T-helper 2 cell (primary cell): ENCODE measurements around the gene SLC22A23.
A peak's percentile ranks its signal among the peaks of the same experiment; 100 is the strongest.
"Not testable (repeated sequence)": the region's sequence is repeated elsewhere in the genome, so short reads cannot be mapped to it uniquely, and the experiment has no call there.

Source experiments
- DNase-seq, 5 experiments: peaks; one replicate each; pipeline versions ENCODE4 v3.0.0 to v3.0.0-alpha.2; 2012 to 2022

The SLC22A23 gene

DNA sequence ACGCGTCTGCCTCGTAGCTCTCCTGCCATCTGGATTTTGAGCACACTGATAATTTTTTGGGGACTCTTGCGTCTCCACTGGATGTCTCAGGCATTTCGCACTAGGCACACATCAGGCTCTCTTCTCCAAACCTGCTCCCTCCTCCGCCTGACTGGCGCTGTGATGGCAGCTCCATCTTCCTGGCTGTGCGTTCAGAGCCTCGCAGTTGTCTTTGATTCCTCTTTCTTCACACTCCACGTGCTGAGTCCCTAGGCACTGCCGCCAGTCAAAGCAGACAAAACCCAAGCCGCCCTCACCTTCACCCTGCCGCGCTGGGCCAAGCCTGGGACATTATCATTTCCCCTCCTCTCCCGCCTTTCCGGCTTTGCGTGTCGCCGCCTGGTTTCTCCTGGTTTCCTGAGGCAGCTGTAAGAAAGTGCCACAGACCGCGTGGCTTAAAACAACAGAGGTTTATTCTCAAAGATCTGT lies 197.3 kb downstream of the SLC22A23 start:
- peak in 2 of 5 experiments; percentile 6 to 56 for DNase-seq

DNA sequence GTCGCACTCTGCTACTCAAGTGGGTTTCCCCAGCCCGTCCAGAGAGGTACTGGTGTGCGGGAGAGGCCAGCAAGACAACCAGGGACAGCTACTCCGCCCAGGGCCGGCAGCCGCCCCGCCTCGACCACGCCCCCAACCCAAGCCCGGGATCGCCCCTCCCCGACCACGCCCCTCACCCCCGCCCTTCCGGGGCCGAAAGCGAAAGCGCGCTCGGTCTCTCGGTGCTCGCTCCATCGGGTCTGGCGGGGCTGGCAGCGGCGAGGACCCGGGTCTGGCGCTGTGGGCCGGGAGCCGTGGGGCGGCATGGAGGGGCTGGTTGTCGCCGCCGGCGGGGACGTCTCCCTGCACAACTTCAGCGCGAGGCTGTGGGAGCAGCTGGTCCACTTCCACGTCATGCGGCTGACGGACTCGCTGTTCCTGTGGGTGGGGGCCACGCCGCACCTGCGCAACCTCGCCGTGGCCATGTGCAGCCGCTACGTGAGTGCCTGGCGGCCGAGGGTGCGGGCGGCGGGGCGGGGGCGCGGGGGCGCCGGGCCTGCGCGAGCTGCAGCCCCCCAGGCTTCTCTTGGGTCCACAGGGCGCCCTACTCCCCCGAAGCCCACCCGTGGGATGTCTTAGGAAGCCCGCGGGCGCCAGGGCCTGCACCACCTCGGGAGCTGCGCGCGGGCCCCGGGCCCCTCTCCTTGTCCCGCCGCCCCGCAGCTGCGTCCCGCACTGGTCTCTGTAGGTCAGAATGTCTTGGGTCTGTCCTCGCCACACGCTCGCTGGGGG lies 197.9 kb downstream of the SLC22A23 start, which contains the start of gene PSMG4:
Gene PSMG4 (plus strand): TSS at position 228 of the 771 bp plus-strand sequence. CDS start 76 bp downstream, at position 304.
- DNase-seq = peak; percentile 85 to 93 (median 89)

DNA sequence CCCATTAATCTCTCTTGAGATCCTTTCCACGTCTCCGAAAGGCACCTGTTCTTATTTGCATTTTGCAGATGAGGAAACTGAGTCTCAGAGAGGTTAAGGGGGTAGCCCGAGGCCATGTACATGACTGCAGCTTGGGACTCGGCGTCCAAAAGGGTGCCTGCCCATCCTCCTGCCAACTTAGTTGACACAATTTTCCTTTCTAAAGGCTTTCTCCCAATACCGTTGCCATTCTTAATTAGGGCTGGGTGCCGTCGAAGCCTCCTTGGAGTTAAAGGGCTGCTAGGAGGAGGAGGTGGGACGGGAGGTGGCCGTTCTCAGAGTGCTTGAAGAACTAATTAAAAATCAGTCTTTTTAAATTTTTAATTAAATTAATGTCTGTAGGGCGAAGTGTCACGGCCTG lies 198.6 kb downstream of the SLC22A23 start:
- DNase-seq = no peak

DNA sequence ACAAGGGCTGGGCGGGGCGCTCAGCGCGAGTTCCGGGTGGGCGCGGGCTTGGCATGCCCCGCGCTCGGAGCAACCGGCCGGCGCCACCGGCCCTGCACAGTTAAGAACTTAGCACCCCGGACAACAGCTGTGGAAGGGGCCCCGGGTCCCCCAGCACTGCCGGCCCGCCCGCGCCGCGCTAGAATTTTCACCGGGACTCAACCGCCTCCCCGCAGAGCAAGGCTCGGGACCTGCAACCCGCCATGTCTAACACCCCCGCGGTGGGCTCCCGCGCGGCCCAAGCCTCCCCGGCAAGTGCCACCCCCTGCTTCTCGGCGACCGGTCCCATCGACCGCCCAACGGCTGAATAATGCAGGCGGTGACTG lies 203.3 kb downstream of the SLC22A23 start:
- DNase-seq = no peak

DNA sequence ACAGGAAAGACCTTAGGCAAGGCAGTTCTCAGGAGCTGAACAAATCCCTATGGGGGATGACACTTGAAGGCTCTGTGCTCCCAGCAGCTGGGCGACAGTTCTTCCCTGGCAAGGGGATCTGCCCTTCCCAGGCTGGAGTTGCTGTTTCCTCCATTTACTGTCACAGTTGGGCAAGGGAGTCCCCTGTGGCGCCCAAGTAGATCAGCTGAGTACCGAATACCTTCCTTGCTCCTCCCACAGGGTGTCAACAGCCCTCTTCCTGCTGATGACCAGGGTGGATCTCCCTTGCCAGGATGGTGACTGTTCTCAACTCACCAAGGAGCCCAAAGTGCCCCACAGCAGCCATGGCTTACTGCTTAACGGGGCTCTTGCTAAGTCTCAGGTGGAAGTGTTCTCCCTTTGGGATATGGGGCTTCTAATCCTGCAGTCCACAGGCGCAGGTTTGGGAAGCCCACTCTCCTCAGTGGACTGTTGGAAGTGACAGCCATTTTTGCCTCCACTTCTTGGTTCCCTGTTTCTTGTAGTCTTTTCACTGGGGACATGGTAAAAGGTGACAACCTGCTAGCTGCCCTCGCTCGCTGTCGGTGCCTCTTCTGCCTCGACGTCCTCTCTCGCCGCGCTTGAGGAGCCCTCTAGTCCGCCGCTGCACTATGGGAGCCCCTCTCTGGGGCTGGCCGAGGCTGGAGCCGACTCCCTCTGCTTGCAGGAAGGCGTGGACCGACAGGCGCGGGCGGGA lies 203.8 kb downstream of the SLC22A23 start:
- no peak for DNase-seq

DNA sequence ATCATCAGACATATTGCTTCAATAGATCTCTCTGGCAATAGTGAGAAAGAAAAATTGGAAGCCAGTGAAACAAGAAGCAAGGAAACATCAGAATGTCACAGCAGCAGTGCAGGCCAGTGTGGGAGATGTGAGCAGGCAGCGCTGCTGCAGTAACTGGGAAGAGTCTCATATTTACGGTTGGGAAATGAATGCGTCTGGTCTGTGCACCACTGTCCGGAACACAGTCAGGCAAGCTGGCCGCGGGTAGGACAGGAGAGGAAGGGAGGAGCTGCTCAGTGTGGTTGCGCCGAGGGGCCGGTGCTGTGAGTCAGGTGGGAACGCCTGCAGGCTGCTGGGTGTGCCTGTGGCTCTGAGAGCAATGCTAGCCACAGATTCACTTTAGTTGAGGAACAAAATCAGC lies 204.5 kb downstream of the SLC22A23 start:
- DNase-seq = no peak

DNA sequence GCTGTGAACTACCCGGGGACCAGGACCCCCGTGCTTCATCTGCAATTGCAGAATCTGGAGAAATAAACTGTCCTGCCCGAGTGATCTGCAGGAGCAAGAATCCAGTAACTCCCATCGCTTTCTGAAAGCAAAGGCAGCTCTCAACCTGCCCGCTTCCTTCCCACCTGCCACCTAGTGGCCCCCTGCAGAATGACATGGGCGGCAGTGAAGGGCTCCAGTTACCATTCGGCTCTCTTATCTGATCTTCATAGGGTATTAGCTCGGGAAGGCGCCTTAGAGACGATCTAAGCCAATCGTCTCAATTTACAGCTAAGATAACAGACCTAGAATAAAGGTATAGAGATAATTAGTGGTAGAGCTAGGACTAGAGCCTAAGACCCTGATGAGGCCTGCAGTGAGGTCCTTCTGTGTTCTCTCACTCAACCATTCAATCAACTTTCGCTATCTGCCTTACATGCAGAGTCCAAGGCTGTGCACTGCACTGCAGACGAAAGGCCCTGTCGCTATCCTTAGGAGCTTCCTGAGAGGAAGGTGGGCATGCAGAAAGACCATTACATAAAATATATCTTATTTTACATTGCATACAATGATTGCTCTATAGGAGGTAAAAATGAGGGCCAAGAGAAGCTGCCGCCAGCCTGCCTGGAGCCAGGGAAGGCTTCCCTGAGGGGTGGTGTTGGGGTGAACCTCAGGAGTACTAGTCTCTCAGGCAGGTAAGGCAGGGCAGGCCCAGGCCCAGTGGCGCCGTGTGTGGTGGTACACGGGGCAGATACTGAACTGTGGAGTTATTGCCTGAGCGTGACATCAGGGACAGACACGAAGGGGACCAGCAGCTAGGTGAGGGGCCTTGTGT lies 205.2 kb downstream of the SLC22A23 start:
- DNase-seq = peak; percentile 55 to 79 (median 70)

DNA sequence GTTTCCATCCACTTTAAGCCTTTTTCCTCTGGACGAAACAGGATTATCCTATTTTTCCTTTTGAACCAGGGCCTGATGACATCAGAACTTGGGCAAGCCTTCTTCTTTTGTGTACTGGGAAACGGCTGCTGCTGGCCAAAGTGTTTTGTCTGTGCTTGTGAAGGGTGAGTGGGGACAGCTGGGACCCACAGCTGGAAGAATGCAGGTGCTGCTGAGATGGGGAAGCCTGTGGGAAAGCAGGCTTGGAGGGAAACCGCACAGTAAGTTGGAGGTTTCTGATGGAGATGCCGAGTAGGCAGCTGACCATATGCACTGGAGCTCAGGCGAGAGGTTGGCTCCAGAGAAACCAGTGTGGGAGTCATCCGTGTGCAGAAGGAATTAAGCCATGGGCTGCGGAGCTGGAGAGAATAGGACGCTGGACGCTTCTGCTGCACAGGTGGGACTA lies 206.6 kb downstream of the SLC22A23 start:
- DNase-seq = no peak

DNA sequence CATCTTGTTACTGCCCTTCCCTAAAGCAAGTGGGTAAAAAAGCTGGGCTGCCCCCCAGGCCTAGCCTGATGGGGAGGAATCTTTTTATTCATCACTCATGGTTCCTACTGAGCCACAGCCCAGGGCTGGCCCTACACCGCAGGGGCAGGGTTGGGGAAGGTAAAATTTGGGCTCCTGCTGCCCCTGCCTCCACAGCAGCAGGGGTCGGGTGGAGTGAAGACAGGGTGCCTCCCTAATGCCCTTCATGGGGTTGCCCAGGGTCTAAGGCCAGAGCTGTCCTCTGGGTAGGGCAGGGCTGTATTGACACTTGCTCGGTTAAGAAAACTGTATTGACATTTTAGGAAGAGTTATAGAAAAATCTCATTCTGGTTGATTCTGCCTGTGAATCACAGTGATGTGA lies 207.0 kb downstream of the SLC22A23 start:
- no peak for DNase-seq

DNA sequence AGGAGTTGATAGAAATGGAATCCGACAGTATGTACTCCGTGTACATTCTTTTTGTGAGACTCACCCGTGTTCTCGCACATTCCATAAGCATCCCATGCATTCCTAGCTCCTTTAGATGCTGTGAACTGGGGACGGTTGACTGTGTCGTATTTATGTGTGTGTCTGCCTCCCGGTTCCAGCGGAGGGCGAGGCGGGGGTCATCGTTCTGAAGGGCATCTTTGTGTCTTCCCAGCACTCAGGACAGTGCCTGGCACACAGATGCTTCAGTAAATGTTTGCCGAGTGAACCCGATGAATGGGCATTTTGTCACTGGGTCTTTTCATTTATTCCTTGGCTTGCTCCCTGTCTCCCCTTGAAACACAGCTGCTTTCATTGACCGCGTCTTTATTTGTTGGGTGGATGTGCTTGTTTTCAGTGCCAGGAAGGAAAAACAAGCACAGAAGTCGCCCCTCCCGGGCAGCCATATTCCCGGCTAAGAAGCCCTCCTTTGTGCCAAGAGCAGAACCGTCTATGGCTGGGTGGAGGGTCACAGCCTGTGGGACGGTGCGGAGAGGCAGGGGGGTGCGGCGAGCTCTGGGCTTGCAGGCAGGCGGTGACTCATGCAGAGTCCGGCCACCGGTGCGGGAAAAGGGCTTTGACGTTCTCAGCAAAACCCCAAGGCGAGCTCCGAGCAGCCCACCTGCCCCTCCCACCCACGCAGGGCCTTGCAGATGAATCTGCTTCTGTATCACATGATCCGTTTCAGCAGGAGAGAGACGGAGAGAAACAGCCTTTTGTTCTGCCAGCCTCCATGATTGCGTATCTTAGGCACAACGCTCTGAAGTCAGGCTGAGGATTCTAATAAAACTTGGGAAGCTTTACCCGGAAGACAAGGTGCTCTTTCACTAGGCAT lies 209.3 kb downstream of the SLC22A23 start:
- no peak for DNase-seq

DNA sequence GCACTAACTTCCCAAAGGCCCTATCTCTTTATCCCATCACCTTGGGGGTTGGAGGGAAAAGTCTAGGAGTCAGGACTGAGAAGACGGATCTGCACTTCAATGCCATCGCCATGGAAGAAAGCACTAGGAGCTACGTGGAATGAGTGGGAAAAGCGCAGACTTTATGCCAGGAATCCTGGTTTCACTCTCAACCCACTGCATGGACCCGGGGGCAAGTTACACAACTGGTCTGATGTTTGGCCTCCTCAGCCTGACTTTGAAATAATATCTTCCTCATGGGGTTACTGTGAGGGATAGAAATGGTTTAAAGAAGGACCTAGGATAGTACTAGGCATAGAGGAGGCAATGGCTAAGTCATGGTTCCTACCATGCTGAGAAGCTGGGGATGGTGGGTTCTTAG lies 211.6 kb downstream of the SLC22A23 start:
- no peak for DNase-seq

DNA sequence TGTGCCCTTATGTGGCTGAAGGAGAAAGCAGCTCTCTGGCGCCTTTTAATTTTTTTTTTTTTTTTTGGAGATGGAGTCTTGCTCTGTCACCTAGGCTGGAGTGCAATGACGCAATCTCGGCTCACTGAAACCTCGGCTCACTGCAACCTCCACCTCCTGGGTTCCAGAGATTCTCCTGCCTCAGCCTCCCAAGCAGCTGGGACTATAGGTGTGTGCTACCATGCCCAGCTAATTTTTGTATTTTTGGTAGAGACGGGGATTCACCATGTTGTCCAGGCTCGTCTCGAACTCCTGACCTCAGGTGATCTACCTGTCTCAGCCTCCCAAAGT lies 212.1 kb downstream of the SLC22A23 start:
- not testable (repeated sequence) for DNase-seq

DNA sequence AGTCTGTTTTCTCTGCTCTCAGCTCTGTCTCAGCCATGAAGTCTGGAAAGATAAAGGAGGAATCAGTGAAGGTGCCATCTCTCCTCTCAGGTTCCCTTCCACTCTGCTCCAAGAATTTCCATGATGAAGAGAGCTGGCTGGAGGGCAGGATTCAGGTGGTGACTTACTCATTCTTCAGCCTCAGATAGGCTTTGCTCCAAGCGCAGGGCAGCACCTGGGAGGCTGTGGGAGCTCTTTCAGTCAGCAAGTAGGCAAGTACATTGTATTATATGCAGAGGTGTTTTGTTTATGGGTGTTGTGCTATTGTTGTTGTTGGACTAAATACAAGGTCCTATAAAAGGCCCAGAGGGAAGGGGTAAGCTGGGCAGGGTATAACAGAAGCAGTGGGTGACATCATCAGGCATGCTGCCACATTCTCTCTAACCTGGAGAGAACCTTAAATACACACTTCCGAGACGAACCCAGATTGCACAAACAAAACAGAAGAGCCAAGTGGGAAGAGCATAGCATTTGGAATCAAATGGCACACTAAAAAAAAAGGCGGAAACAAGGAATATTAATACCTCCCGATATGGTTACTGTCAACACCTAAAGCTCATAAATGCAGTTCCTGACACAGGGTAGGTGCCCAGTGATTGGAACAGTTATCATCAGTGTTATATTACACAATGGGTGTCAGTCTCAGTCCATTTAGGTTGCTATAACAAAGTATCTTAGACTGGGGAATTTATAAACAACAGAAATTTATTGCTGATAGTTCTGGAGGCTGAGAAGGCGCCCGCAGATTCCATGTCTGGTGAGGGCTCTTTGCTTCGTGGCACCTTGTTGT lies 212.6 kb downstream of the SLC22A23 start:
- DNase-seq = no peak

DNA sequence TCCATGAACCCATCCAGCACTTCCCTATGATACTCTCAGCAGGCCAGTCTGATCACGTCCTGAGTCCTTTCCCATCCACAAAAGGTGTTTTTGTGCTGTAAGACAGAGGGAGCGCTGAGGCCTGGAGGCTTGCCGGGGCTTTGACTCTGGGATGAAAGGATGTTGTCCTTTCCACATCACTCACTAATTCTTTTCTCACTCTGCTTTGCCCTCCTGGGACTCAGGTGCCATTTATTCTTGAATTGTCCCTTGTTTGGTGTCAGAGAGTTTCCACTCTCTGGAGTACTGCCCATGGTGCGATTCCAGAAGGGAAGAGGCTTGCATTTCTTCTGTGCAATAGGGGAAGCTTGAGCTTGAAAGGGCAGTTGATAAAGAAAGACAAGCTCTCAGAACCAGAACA lies 214.1 kb downstream of the SLC22A23 start:
- DNase-seq = no peak

DNA sequence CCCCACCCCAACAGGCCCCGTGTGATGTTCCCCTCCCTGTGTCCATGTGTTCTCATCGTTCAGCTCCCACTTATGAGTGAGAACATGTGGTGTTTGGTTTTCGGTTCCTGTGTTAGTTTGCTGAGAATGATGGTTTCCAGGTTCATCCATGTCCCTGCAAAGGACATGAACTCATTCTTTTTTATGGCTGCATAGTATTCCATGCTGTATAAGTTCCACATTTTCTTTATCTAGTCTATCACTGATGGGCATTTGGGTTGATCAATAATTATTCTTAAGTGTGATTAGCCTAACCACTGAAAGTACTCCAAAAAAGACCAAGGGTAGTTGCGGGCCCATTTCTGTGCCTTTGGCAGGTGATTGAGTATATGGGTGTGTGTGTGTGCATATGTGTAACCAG lies 215.1 kb downstream of the SLC22A23 start:
- DNase-seq = not testable (repeated sequence)

DNA sequence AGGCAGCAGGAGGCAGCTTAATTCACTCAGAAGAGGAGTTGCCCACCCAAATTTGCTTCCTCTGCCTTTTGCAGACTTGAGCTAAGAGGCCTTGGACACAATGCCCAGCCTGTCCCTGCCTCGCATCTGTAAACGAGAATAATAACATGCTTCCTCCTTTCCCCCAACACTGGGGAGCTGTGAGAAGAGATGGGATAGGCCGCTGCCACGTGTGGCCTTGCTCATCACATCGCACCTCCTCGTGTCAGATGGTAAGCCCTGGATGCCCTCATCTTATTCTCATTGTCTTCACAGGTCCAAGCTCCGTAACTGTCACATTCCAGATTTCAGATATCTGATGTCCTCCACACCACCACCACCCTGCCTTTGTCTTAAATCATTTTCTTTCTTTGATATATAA lies 216.3 kb downstream of the SLC22A23 start:
- no peak for DNase-seq

DNA sequence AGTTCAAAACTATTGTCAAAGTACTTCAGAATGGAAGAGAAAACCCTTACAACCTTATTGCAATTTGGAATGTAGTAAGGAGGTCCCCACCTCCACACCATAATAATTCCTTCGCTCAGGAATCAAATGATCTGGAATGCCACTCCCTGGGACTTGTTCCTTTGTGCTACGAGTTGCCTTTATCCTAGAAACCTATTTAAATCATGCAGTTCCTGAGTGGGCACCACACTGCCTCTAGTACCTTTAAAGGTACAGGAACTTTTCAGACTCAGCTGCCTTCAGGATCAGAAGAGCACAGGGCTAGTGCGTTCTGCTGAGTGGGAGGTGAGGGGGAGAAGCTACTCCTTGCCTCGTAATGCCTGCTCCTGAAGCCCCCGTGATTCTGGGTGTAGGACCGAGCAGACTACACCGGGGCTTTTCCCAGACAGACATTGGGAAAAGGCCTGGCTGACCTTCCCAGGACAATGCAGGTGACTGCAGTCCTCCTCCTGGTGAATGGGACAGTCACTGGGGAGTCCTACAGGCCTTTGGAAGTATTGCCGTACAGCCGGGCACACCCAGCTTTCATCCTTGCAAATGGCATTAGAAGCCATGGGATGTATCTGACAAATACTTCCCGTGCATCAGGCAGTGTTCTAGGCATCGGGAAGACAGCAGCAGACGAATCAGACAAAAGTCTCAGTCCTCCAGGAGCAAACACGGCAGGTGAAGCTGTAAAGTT lies 217.6 kb downstream of the SLC22A23 start:
- DNase-seq = no peak

DNA sequence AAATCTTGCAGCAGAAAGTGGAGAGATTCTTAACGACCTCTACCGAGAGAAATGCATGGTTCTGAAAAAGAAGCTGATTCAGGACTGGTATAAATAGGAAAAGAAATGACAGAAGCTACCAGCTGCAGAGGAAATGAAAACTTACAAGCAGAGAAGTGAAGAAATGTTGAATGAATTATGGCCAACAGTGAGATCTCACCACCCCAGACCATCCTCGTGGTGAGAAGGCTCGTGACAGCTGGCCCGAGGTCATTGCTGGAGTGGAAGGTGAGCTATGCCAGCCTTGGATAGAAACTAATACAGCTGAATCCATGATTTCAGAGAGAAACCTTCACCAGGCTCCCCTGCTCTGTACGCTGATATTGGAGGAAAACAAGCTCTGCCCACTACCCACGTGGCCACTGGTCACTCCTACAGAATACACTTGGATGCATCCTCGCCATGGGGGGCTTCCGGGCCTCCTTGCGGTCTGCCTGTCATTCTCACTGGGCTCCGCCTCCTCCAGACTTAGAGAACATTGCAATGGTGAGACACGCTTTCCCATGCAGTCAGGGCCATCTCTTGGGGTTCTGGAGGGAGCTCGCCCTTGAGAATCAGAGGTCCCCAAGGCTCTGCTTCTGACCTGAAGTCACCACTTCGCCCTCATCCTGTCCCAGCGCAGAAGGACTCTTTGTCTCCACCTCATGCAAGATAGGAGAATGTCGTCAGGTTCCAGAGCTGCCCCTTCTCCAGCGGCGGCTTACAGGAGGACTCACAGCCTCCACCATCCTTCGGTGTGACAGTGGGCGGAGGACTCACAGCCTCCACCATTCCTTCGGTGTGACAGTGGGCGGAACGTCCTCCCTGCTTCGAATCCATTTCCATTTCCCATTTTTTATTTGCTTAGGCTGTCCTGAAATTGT lies 218.8 kb downstream of the SLC22A23 start:
- no peak for DNase-seq

DNA sequence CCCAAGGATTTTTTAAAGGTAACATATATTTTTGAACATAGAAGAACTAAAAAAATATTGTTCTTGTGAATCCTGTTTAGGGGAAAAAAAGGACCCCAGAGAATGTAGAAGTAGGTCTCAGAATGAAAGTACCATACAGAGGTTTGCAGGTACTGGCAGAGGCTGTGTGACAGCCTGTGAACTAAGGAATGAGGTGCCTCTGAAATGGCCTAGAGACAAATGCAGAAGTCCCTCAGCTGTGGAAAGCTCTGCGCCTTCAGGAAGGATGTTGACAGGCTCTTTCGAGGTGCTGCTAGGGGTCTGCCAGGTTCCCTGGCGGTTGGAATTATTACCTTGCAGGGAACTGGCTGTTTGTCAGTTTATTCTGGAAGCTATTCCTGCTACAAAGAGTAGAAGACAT lies 220.8 kb downstream of the SLC22A23 start:
- no peak for DNase-seq
